AML-193 (cell line): Measurements from ENCODE around the gene CGB7.

Experiments used
- DNase-seq, 2 experiments: peaks; one replicate each; lab custom pipeline; 2025; lab: John Stamatoyannopoulos, UW

The CGB7 gene

GRCh38 chr19:49057636-49058234 is at the start of gene CGB7:
TSS of gene CGB7 (minus strand) at chr19:49057749. CDS start at chr19:49055375, 2,374 bp downstream.
- no peak for DNase-seq

DNA sequence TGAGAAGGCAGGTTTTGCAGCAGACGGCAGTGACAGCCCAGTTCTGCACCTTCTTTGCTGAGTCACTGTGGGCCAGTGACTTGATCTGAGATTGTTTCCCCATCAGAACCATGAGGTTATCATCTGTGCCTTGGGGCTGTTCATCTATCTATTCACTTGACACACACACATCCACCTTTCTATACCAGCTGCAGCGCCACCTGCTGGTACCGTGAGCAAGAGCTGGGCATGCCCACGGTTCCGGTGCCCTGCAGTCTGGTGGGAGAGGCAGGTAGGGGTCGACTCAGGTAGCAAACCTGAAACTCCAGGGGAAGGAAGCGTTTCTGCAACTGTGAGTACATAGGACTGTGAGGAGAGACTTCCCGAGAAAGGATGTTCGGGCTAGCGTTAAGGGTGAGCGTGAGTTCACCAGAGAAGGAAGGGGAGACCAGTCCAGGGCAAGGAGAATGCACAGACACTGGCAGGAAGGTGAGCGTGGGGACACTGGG is 49.1 kb upstream of the CGB7 start:
- peak; percentile 18 to 24 for DNase-seq

- no peak for DNase-seq
These were observed 46.8 kb upstream of the CGB7 start for GRCh38 chr19:49104229-49104864.

DNA sequence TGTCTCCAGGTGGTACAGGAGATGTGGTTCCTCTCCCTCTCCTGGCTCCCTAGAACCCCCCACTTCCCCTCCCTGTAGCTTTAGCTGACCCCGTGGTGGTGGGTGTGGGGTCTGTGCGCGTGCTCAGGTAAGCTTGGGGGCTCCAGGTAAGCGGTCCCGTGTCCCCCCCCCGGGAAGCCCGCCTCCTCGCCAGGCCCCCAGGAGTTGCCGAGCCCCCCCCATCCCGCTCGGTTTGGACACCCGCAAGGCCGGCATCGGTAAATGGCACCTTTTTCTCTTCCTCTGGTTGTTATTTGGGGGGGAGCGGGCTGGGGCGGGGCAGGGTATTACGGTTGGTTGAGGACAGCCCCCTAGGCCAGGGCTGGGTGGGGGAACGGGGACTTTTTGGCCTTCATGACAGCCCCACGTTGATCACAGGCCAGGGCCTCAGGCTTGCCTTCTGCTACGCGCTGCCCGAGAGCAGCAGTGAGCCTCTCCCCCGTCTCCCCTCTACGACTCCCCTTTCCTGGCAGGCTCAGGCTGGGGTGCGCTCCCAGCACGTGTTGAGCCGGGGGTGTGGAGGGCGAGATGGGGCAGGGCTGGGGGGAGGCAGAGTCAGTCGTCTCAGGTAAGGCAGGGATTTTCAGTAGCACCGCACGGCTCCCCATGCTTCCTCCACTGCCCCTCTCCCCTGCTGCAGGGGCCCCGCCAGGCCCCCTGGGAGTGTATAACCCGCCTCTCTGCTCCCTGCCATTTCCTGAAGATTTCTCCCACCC is 46.0 kb upstream of the CGB7 start:
- no peak for DNase-seq

DNA sequence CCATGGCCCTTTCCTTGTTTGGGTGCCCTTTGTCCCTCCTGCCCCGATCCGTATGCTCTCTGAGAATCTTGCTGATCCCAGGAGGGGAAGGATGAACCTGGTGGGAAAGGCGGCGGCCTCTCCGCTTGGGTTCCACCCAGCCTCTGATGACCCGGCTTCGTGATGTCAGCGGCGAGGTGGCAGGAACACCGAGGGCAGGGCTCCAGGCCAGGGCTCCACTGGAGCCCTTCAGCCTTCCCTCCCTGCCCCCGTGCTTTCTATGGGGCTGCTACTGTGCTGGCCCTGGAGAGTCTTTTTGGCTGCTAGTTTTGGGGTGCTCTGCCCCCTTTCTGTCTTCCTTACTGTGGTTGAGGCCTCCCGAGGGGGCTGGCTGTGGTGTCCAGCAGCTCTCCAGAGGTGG is 44.8 kb upstream of the CGB7 start:
- DNase-seq, result no peak

DNA sequence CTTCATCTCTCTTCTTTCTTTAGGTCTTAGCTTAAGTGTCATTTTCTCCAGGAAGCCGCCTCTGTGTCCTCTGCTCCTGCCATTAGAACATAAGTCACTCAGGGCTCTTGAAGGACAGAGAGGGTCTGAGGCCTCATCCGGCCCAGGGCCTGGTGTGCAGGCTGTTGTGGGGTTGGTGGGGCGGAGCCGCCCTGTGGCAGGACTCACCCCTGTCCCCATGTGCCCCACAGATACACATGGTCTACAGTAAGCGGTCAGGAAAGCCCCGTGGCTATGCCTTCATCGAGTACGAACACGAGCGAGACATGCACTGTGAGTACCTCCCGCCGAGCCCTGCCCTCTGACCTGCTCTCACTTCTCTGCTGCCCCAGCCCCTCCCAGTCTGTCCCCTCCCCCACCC is 43.6 kb upstream of the CGB7 start:
- no peak for DNase-seq

- no peak for DNase-seq
These were observed 41.2 kb upstream of the CGB7 start for GRCh38 chr19:49098795-49099194.

GRCh38 chr19:49097453-49098288 is 40.1 kb upstream of the CGB7 start:
- DNase-seq, result peak; percentile 67 to 79

DNA sequence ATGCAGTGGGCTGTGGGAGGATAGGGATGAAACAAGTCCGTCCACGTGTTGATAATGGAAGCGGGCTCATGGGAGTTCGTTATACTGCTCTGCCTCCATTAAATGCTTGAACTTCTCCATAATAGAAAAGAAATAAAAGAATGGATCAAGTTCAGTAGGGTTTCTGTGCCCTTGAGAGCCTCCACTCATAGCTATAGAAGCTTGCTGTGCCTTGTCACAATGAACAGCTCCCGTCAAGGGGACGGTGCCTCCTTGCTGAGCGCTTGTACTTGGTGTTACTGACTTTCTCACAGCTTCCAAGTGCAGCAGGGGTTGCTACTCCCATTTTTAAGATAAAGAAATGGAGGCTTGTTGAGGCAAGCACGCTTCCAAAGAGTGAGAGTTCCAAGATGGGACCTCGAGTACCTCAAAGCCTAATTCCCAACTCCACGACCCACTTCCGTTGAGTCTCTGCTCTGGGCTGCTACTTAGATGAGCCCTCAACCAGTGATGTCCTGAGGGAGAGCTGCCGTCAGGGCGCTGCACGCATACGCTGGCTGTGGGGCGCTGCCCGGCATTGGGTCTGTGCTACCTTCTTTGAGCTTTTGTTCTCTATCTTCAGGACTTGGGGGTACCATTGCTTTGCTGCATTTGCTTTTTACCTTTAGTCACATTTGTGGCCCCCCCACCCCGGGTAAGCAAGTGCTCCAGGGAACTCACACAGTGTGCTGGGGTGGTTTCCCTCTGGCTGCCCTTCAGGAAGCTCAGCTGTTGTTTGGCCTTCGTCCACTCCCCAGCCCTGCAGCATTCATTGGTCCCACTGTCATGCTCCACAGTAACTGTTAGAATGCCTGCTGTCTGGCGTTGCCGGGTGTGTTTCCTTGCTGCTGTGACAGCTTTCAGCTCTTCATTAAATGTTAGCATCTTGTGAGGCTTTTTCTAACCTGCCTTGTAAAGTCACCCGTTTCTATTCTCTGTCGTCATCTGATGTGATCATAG is 37.2 kb upstream of the CGB7 start:
- DNase-seq, result no peak

DNA sequence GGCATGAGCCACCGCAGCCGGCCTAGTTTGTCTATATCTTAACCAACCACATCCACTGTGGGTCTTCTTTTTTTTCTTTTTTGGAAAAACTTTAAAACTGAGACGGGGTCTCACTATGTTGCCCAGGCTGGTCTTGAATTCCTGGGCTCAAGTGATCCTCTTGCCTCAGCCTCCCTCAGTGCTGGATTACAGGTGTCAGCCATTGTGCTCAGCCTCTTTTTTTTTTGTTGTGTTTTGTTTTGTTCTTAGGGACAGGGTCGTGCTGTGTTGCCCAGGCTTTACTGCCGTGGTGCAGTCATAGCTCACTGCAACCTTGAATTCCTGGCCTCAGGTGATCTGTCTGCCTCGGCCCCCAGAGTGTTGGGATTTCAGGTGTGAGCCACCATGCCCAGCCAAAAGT is 35.1 kb upstream of the CGB7 start:
- no peak for DNase-seq

DNA sequence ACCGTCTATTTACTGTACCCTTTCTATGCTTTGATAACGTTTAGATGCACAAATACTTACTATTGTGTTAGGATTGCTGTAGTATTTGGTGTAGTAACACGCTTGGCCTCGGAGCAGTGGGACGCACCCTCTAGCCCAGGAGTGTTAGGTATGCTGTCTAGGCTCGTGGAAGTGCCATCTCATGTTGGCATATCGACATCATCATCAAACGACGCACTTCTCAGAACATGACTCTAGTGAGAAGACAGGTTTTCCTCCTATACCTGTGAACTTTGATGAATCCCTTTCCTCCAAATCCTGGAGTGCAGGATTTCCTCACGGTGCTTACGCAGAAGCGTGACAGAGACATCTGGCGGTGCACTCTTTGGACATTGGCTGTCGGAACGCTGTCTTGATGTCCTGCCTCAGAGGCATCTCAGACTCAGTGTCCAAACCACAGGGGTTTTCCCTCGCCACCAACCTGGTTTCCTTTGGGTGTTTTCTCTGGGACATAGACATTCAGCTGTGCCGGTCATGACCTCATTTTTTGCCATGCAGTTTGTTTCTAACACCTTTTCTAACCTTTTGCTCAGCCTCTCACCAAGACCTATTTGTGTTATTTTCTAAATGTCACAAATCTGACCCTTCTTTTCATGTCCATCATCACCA is 34.0 kb upstream of the CGB7 start:
- DNase-seq, result no peak

DNA sequence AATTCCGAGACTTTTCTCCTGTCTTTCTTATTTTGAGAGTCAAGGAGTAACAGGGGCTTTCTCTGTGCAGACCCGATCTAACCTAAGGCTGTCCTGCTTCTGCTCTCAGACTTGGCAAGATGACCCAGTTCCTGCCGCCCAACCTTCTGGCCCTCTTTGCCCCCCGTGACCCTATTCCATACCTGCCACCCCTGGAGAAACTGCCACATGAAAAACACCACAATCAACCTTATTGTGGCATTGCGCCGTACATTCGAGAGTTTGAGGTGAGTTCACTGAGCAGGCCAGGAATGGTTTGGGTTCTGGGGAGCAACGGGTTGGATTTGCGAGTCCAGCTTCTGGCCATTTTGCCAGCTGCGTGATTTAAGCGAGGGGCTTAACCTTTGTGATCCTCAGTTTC is 28.7 kb upstream of the CGB7 start:
- DNase-seq, result no peak

DNA sequence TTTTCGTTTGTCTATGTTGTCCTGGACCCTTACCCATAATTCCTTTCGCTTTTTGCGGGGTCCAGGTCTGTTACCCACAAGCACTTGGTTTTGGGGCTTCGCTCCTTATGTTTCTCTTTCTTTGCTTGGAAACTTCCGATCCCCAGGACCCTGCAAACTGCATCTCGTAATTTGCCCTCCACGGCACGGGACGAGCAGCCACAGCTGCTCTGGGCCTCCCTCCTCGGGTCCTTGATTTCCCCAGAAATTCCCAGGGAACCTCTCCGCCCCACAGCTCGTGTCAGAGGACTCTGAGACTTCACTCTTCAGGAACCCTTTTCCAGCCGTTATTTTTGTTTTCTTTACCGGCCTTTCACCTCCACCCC is 28.3 kb upstream of the CGB7 start:
- DNase-seq, result no peak

DNA sequence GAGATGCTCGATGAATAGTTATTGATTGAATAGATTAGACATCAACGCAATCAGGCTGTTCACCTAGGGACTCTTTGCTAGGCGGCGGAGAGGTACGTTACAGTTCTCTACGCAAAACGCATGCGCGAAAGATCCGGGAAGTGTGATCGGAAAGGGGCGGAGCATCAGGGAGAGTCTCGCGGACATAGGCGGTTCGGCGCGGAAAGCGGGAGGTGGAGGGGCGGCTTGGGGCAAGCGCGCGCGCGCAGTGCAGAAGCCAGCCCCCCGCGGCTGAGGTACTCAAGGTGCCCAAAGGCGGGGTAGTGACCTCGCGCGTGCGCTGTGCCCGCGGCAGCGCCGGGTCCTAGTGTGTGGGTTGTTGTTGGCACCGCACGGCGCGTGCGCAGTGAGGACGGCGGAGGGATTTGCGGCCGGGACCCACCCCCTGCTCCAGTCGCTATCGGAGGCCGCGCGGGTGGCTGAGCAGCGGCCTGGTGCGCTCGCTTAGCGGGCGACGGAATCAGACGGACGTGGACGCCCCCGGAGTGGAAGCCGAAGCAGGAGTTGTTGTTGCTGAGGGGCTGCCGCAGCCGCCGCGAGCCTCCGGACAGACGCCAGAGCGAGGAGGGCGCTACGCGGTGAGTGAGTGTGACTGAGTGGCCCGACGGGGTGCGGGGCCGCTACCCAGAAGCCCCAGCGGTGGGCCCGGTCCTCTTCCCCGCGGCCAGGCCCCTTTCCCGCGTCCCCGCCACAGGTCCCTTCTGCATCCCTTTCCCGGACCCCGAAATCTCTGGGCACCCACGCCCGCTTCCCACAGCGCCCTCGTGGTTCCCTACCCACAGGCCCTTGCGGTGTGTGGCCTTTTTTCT is 27.7 kb upstream of the CGB7 start, which contains the start of gene SNRNP70:
SNRNP70 (plus strand) TSS at position 432 of the 848 bp plus-strand sequence. CDS start 964 bp downstream, outside the sequence.
- peak; percentile 96 to 98 for DNase-seq

- DNase-seq, result no peak
These were observed 26.9 kb upstream of the CGB7 start for GRCh38 chr19:49084206-49085019.

- no peak for DNase-seq
These were observed 23.7 kb upstream of the CGB7 start for GRCh38 chr19:49081273-49081672.

DNA sequence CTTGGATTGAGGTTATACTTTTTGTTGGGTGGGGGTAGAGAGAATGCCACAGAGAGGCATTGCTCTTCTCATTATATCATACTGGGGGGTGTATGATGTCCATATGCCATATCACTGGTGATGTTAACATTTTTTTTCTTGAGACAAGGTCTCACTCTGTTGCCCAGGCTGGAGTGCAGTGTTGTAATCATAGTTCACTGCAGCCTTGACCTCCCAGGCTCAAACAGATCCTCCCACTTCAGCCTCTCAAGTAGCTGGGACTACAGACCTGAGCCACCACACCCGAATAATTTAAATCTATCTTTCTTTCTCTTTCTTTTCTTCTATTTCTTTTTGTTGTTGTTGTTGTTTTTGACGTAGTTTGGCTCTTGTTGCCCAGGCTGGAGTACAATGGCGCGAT is 22.8 kb upstream of the CGB7 start:
- no peak for DNase-seq

- DNase-seq, result peak in 1 of 2 experiments; percentile 15
These were observed 17.3 kb upstream of the CGB7 start for GRCh38 chr19:49074869-49075268.
